Ovary (tissue), 9 donors: Measurements from ENCODE around the gene PPFIA2. TPM values are rescaled to one million over a fixed set of nuclear protein-coding genes. Genes with fewer than 3 reads are reported as not detected.

ENCODE experiments used
- DNase-seq, 5 donors: peaks; one replicate each; pipeline ENCODE4 v3.0.0-alpha.2; 2019 to 2020
- H3K27ac ChIP-seq, 2 donors: fragments of 200-600 bp; one replicate each; pipeline versions ENCODE4 v1.5.1 to v1.8.0; 2019 to 2022
- H3K27me3 ChIP-seq: fragments of 200-600 bp; one replicate; pipeline ENCODE4 v1.8.0; 2022
- H3K36me3 ChIP-seq: fragments of 200-600 bp; sonication (generic); one replicate; pipeline ENCODE4 v1.5.1; 2019
- H3K4me1 ChIP-seq: one replicate; pipeline ENCODE4 v1.8.1; 2013; ENCODE audit warnings: mild to moderate bottlenecking, moderate library complexity; ENCODE audit not compliant: insufficient read depth
- H3K4me3 ChIP-seq: fragments of 200-600 bp; sonication (generic); one replicate; pipeline ENCODE4 v1.5.1; 2017
- H3K9me3 ChIP-seq, 2 donors: fragments of 200-600 bp in 1 of 2; sonication (generic) in 1 of 2; one replicate each; pipeline versions ENCODE4 v1.5.1 to v1.8.1; 2013 to 2019; ENCODE audit warnings: mild to moderate bottlenecking in 1 of 2, moderate library complexity in 1 of 2
- CTCF ChIP-seq, 3 donors: fragments of 450-650 bp in 2 of 3; fragments of 200-600 bp in 1 of 3; IDR thresholded peaks; one replicate each; pipeline versions ENCODE4 v1.5.1 to v1.8.0; 2016 to 2022; ENCODE audit warnings: antibody characterized with exemption in 3 of 3, mild to moderate bottlenecking in 1 of 3
- EP300 ChIP-seq: sonication (generic); formaldehyde crosslinking; IDR thresholded peaks from one replicate; pipeline ENCODE4 v1.6.1; 2017; ENCODE audit warnings: antibody characterized with exemption
- POLR2A ChIP-seq: fragments of 450-650 bp; IDR thresholded peaks from one replicate; pipeline ENCODE4 v1.6.1; 2017; ENCODE audit warnings: antibody characterized with exemption, mild to moderate bottlenecking, moderate library complexity
- WGBS, 3 donors: extraction: QIAGEN DNeasy Blood & Tissue Kit in 1 of 3; methylation state at CpG; one replicate each; pipeline versions ENCODE4 v1.1.5 to v1.1.7; 2013 to 2017; 5-methylcytosine and 5-hydroxymethylcytosine counted together
- intact Hi-C, 4 donors: fragments of 100-400 bp; cut with DNase I; formaldehyde crosslinking; loops; one replicate each; pipeline versions ENCODE4 v1.11.0 to v1.15.1; 2022 to 2023
- polyA plus RNA-seq, 2 donors: library from polyadenylated mRNA; stranded (reverse); fragments of 200-250 nt in 1 of 2; fragments of 350-450 nt in 1 of 2; fragmentation: Illumina TruSeq in 1 of 2; extraction: RNeasy Lipid Tissue Mini Kit (QIAGEN cat#74804) in 1 of 2; gene quantifications; one replicate each; pipeline ENCODE4 v1.2.3, GENCODE V29; 2013 to 2014
- total RNA-seq, 7 donors: library from RNA; depleted of rRNA in 2 of 7; stranded (reverse); fragments of >200 nt in 2 of 7; fragmentation: NEBNext Ultra II Directional in 3 of 7; extraction: Animal tissue kit (Norgen Biotek cat#: 25700) in 3 of 7; gene quantifications; one replicate each; pipeline versions ENCODE4 v1.1.0 to v1.2.4, GENCODE V29; 2016 to 2023
- donor health status: DM: no; HTN: no; CAD: no; lungs with moderate emphysema.
- donor health status: DM: no; HTN: no; CAD: no.
- donor health status: Bipolar disorder and iron deficiency.
- donor health status: DM: yes; HTN: yes; CAD: no.
- donor health status: DM: no; HTN: no; CAD: no.
- donor health status: DM: yes; HTN: yes; CAD: no.

Gene PPFIA2
- total and polyA plus RNA-seq, 9 donors: 0.99 to 8.3 (median 3.4) TPM

GRCh38 chr12:81284137-81284536 is 475.0 kb downstream of the PPFIA2 start:
- H3K4me3 ChIP-seq: no peak overlapping the region

GRCh38 chr12:81274637-81275529 is 484.3 kb downstream of the PPFIA2 start:
- intact Hi-C loops: no loop called here
- H3K27ac ChIP-seq: no peak overlapping the region
- no peak overlapping the region for H3K4me3 ChIP-seq
- no peaks in the 10 kb centered on the region for H3K27me3 ChIP-seq
- DNase-seq: no peak
- no peaks in the 10 kb centered on the region for H3K4me1 ChIP-seq
- 84 to 87% (median 86%) methylated on average over 8 of the region's 8 CpGs for WGBS, 3 donors
- no peaks in the 10 kb centered on the region for H3K9me3 ChIP-seq
- no peaks in the 10 kb centered on the region for H3K36me3 ChIP-seq
- TF ChIP-seq EP300 (no peak), POLR2A (no peak)

More at GRCh38 chr12:81284137-81284536, 475.0 kb downstream of the PPFIA2 start:
- Histone ChIP-seq H3K9me3 (no peaks in the 10 kb centered on the region), H3K27me3 (no peaks in the 10 kb centered on the region), H3K27ac (no peak overlapping the region), H3K36me3 (no peaks in the 10 kb centered on the region), H3K4me1 (no peaks in the 10 kb centered on the region)
- no peak for DNase-seq
- intact Hi-C loops: no loop called here
- WGBS, 3 donors: 60 to 64% (median 61%) methylated on average over 3 of the region's 3 CpGs
- TF ChIP-seq POLR2A (no peak), EP300 (no peak), CTCF (IDR thresholded peaks at IDR 0.05) (no peak)

- no peaks in the 10 kb centered on the region for H3K9me3 ChIP-seq
- no peak overlapping the region for H3K27ac ChIP-seq
- 95 to 96% (median 96%) methylated on average over 5 of the region's 5 CpGs for whole genome bisulfite sequencing, 3 donors
- H3K27me3 ChIP-seq: no peaks in the 10 kb centered on the region
- no peak overlapping the region for H3K4me3 ChIP-seq
- TF ChIP-seq CTCF (IDR thresholded peaks at IDR 0.05) (no peak), POLR2A (no peak), EP300 (no peak)
- intact Hi-C loops: no loop called here
- no peak for DNase-seq
- no peaks in the 10 kb centered on the region for H3K4me1 ChIP-seq
- no peaks in the 10 kb centered on the region for H3K36me3 ChIP-seq
These were observed 488.8 kb downstream of the PPFIA2 start for GRCh38 chr12:81270385-81270784.

GRCh38 chr12:81263072-81263471 is 496.1 kb downstream of the PPFIA2 start:
- Histone ChIP-seq H3K9me3 (no peaks in the 10 kb centered on the region), H3K27me3 (no peaks in the 10 kb centered on the region), H3K4me1 (no peaks in the 10 kb centered on the region), H3K4me3 (no peak overlapping the region), H3K27ac (no peak overlapping the region), H3K36me3 (no peaks in the 10 kb centered on the region)
- TF ChIP-seq EP300: no peak
- TF ChIP-seq CTCF (IDR thresholded peaks at IDR 0.05): no peak
- no peak for TF ChIP-seq POLR2A
- 56 to 77% (median 68%) methylated on average over 2 of the region's 2 CpGs for WGBS, 3 donors
- intact Hi-C loops: no loop called here
- DNase-seq: no peak
